HepG2 (cell line): ENCODE results near the gene RRP12. TPM values are rescaled to one million over a fixed set of nuclear protein-coding genes. Genes with fewer than 3 reads are reported as not detected.

Source experiments
- ARNT ChIP-seq: fragments of 450-650 bp; IDR thresholded peaks from 2 replicates; pipeline ENCODE4 v1.6.1; 2017
- ELF4 ChIP-seq: sonication (generic); formaldehyde crosslinking; IDR thresholded peaks from 2 replicates; pipeline ENCODE4 v1.5.0; 2020; ENCODE audit warnings: missing genetic modification reagents, mild to moderate bottlenecking, moderate library complexity, borderline replicate concordance
- HNF1B ChIP-seq: sonication (generic); formaldehyde crosslinking; IDR thresholded peaks from 2 replicates; pipeline ENCODE4 v1.5.1; 2020; ENCODE audit warnings: mild to moderate bottlenecking, moderate library complexity, missing genetic modification reagents
- MAZ ChIP-seq, 2 experiments: sonication (generic) in 1 of 2; formaldehyde crosslinking in 1 of 2; IDR thresholded peaks; 2 replicates each; pipeline versions ENCODE4 v1.5.0 to v1.6.1; 2012 to 2020; ENCODE audit warnings: low read depth in 2 of 2, mild to moderate bottlenecking in 2 of 2, borderline replicate concordance in 1 of 2, improper control_type of control experiment in 1 of 2, low read length in 1 of 2, missing genetic modification reagents in 1 of 2, moderate library complexity in 1 of 2
- RXRA ChIP-seq: sonication (generic); formaldehyde crosslinking; IDR thresholded peaks from 2 replicates; pipeline ENCODE4 v1.5.1; 2020; ENCODE audit warnings: missing genetic modification reagents
- TOE1 ChIP-seq: sonication (generic); formaldehyde crosslinking; IDR thresholded peaks from 2 replicates; pipeline ENCODE4 v1.4.0; 2020; ENCODE audit warnings: mild to moderate bottlenecking, missing genetic modification reagents
- TP53 ChIP-seq: sonication (generic); formaldehyde crosslinking; conservative IDR thresholded peaks from 2 replicates; pipeline ENCODE4 v1.4.0; 2020; ENCODE audit warnings: missing genetic modification reagents
- YEATS4 ChIP-seq: sonication (generic); formaldehyde crosslinking; IDR thresholded peaks from 2 replicates; pipeline ENCODE4 v1.4.0; 2020; ENCODE audit warnings: missing genetic modification reagents, borderline replicate concordance
- ZHX2 ChIP-seq, 2 experiments: sonication (generic) in 1 of 2; formaldehyde crosslinking in 1 of 2; IDR thresholded peaks; 2 replicates each; pipeline versions ENCODE4 v1.6.1 to v1.9.0; 2014 to 2022; ENCODE audit warnings: antibody characterized with exemption in 1 of 2, borderline replicate concordance in 1 of 2, inconsistent platforms in 1 of 2, low read depth in 1 of 2, missing genetic modification reagents in 1 of 2
- ZNF563 ChIP-seq: sonication (generic); formaldehyde crosslinking; IDR thresholded peaks from 2 replicates; pipeline ENCODE4 v1.8.0; 2022; ENCODE audit warnings: mild to moderate bottlenecking, moderate library complexity, missing genetic modification reagents
- ZNF772 ChIP-seq: sonication (generic); formaldehyde crosslinking; IDR thresholded peaks from 2 replicates; pipeline ENCODE4 v1.5.0; 2020; ENCODE audit warnings: mild to moderate bottlenecking, missing genetic modification reagents
- ZNF780A ChIP-seq: sonication (generic); formaldehyde crosslinking; IDR thresholded peaks from 2 replicates; pipeline ENCODE4 v1.8.0; 2022; ENCODE audit warnings: mild to moderate bottlenecking, missing genetic modification reagents, moderate library complexity
- polyA plus RNA-seq, 8 experiments: library from polyadenylated mRNA; depleted of rRNA in 3 of 8; stranded (reverse) in 7 of 8; unstranded in 1 of 8; fragments of >200 nt; fragmentation: Illumina TruSeq in 4 of 8; extraction: Trizol in 4 of 8; gene quantifications; 2 replicates each; pipeline versions ENCODE4 v1.2.1 to v1.2.3, GENCODE V29; 2011 to 2016; ENCODE audit warnings: low read depth in 4 of 8, missing spikeins in 1 of 8, mixed read lengths in 1 of 8; ENCODE audit not compliant: insufficient read depth in 1 of 8
- total RNA-seq, 5 experiments: library from RNA; depleted of rRNA; stranded (reverse); fragments of >200 nt; fragmentation: Illumina TruSeq; extraction: Trizol; gene quantifications; 2 replicates each; pipeline ENCODE4 v1.2.3, GENCODE V29; 2016; ENCODE audit warnings: low read depth in 1 of 5
- TF ChIP-seq, protein P1 (sequence below): sonication (generic); formaldehyde crosslinking; IDR thresholded peaks from 2 replicates; pipeline ENCODE4 v1.4.0; 2020; ENCODE audit warnings: mild to moderate bottlenecking, missing genetic modification reagents
- TF ChIP-seq, protein P2 (sequence below): sonication (generic); formaldehyde crosslinking; conservative IDR thresholded peaks from 2 replicates; pipeline ENCODE4 v1.4.0; 2020; ENCODE audit warnings: mild to moderate bottlenecking, missing genetic modification reagents, moderate library complexity
- TF ChIP-seq, protein P3 (sequence below): sonication (generic); formaldehyde crosslinking; IDR thresholded peaks from 2 replicates; pipeline ENCODE4 v1.8.1; 2023; ENCODE audit warnings: mild to moderate bottlenecking, missing genetic modification reagents, borderline replicate concordance

Gene RRP12
- total and polyA plus RNA-seq, 2 of the 13 experiments (the other 11 are each of a cell fraction or from before 2014, with no cell fraction given): 13.2 to 39.4 TPM

DNA sequence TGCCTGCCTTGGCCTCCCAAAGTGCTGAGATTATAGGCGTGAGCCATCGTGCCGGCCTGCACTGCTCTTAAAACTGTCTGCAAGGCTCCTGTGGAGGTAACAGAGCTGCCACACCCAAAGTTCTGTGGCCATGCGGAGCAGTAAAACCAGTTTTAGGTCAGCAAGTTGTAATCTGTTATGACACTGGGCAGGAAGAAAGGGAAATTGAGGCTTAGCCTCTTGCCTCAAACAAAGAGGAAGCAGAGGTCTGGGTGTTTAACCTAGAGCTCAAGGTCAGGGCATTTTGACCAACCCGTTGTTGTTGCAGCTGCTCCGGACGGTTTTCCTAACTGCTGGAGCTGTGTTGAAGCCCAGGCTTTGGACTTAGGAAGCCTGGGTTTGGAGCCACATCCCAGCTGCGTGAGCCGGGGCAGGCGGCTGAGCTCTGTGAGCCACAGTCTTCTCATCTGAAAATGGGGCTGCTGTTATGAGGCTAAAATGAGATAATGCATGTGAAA is 7.4 kb upstream of the RRP12 start (continued):
- TF ChIP-seq, protein P1, sequence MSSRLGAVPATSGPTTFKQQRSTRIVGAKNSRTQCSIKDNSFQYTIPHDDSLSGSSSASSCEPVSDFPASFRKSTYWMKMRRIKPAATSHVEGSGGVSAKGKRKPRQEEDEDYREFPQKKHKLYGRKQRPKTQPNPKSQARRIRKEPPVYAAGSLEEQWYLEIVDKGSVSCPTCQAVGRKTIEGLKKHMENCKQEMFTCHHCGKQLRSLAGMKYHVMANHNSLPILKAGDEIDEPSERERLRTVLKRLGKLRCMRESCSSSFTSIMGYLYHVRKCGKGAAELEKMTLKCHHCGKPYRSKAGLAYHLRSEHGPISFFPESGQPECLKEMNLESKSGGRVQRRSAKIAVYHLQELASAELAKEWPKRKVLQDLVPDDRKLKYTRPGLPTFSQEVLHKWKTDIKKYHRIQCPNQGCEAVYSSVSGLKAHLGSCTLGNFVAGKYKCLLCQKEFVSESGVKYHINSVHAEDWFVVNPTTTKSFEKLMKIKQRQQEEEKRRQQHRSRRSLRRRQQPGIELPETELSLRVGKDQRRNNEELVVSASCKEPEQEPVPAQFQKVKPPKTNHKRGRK (CRISPR knock-in tag): no peak
- TF ChIP-seq ZNF780A: no peak
- TF ChIP-seq ZNF772 (CRISPR knock-in tag): peak; percentile 20; the same call in 1 of the 2 replicates
- 0 out of 2 replicates have a peak, but pooled peaks have one; percentile 44 for TF ChIP-seq ZNF563 (CRISPR knock-in tag)
- TF ChIP-seq ZHX2 (IDR thresholded peaks at IDR 0.05; ENCODE audit: low read depth): no peak
- no peak for TF ChIP-seq ZHX2 (CRISPR knock-in tag; IDR thresholded peaks at IDR 0.05; ENCODE audit: borderline replicate concordance)
- TF ChIP-seq MAZ (IDR thresholded peaks at IDR 0.05; ENCODE audit: borderline replicate concordance, low read depth, low read length): no peak
- TF ChIP-seq MAZ (CRISPR knock-in tag; IDR thresholded peaks at IDR 0.05; ENCODE audit: low read depth): no peak
- TF ChIP-seq ARNT: no peak
- TF ChIP-seq, protein P2, sequence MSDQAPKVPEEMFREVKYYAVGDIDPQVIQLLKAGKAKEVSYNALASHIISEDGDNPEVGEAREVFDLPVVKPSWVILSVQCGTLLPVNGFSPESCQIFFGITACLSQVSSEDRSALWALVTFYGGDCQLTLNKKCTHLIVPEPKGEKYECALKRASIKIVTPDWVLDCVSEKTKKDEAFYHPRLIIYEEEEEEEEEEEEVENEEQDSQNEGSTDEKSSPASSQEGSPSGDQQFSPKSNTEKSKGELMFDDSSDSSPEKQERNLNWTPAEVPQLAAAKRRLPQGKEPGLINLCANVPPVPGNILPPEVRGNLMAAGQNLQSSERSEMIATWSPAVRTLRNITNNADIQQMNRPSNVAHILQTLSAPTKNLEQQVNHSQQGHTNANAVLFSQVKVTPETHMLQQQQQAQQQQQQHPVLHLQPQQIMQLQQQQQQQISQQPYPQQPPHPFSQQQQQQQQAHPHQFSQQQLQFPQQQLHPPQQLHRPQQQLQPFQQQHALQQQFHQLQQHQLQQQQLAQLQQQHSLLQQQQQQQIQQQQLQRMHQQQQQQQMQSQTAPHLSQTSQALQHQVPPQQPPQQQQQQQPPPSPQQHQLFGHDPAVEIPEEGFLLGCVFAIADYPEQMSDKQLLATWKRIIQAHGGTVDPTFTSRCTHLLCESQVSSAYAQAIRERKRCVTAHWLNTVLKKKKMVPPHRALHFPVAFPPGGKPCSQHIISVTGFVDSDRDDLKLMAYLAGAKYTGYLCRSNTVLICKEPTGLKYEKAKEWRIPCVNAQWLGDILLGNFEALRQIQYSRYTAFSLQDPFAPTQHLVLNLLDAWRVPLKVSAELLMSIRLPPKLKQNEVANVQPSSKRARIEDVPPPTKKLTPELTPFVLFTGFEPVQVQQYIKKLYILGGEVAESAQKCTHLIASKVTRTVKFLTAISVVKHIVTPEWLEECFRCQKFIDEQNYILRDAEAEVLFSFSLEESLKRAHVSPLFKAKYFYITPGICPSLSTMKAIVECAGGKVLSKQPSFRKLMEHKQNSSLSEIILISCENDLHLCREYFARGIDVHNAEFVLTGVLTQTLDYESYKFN (CRISPR knock-in tag): peak; percentile 74
- TF ChIP-seq ELF4 (CRISPR knock-in tag): no peak
- 0 out of 2 replicates have a peak, but pooled peaks have one; percentile 29 for TF ChIP-seq YEATS4 (CRISPR knock-in tag)
- TF ChIP-seq TP53 (CRISPR knock-in tag): no peak
- TF ChIP-seq TOE1: no peak
- TF ChIP-seq, protein P3, sequence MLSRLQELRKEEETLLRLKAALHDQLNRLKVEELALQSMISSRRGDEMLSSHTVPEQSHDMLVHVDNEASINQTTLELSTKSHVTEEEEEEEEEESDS: no peak
- TF ChIP-seq HNF1B (CRISPR knock-in tag): peak; percentile 57; the same call in 1 of the 2 replicates
- peak; percentile 28 for TF ChIP-seq RXRA (CRISPR knock-in tag)
